ENCODE results near the gene UBL7. TPM values are rescaled to one million over a fixed set of nuclear protein-coding genes. Genes with fewer than 3 reads are reported as not detected.
A peak's percentile ranks its signal among the peaks of the same experiment; 100 is the strongest.

UBL7 gene
- total and polyA plus RNA-seq, 10 of the 15 experiments (the other 5 are each of a cell fraction or from before 2014, with no cell fraction given) = 25.9 to 145 (median 90.1) TPM

DNA sequence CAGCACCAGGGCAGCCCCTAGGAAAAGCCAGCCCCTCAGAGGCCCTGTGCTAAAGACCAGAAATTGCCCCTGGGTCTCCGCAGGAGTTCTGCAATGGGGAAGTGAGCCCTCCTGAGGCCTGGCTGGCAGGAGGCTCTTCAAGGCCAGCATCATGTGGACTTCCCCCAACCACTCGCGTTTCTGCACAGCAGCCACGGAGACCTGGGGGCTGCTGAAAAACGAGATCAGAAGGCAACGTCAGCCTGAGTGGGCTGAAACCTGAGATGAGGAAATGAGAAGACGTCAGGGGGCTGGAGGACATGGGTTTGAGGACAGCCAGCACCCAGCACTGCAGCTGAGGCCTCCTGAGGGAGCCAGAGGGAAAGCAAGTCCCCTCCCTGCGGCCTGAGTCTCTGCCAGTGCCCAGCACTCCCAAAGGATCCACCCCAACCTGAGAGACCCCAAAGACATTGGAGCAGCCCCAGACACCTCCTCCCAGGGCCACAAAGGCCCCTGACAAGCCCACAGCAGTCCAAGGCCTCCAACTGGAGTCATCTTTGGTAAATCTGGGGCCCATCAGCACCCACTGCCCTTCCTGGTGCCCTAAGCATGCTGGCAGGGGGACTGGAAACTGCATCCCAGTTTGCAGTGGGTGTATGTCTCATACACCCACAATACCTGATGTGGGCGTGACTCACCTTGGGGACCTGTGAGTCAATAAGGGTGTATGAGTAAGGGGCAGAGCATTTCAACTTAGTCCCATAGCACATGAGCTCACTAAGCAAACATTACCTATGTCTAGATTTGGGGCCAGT lies 64.3 kb downstream of the UBL7 start (continued):
- TF ChIP-seq ATF7 (IDR thresholded peaks at IDR 0.05; ENCODE audit: low read depth) (peak; percentile 96), CBX5 (IDR thresholded peaks at IDR 0.05; ENCODE audit: low read depth) (no peak), MTA2 (IDR thresholded peaks at IDR 0.05; ENCODE audit: low read depth) (peak; percentile 95), ZNF622 (IDR thresholded peaks at IDR 0.05) (no peak), BRCA1 (IDR thresholded peaks at IDR 0.05; ENCODE audit: low read depth, low read length) (no peak), RELA (IDR thresholded peaks at IDR 0.05; ENCODE audit: borderline replicate concordance, partially characterized antibody) (peak; percentile 98), KAT2A (conservative IDR thresholded peaks at IDR 0.05; ENCODE audit: control insufficient read depth, low read depth, low read length) (no peak), HCFC1 (IDR thresholded peaks at IDR 0.05; ENCODE audit: low read length) (peak; percentile 41; the same call in 1 of the 2 replicates)
- TF ChIP-seq, protein P1, sequence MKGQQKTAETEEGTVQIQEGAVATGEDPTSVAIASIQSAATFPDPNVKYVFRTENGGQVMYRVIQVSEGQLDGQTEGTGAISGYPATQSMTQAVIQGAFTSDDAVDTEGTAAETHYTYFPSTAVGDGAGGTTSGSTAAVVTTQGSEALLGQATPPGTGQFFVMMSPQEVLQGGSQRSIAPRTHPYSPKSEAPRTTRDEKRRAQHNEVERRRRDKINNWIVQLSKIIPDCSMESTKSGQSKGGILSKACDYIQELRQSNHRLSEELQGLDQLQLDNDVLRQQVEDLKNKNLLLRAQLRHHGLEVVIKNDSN (IDR thresholded peaks at IDR 0.05; ENCODE audit: borderline replicate concordance, extremely low read length, insufficient read depth, low read depth, low read length) = no peak
- TF ChIP-seq, protein P2, sequence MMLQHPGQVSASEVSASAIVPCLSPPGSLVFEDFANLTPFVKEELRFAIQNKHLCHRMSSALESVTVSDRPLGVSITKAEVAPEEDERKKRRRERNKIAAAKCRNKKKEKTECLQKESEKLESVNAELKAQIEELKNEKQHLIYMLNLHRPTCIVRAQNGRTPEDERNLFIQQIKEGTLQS (IDR thresholded peaks at IDR 0.05; ENCODE audit: borderline replicate concordance, extremely low read depth, low read depth, low read length) = no peak
- TF ChIP-seq, protein P3, sequence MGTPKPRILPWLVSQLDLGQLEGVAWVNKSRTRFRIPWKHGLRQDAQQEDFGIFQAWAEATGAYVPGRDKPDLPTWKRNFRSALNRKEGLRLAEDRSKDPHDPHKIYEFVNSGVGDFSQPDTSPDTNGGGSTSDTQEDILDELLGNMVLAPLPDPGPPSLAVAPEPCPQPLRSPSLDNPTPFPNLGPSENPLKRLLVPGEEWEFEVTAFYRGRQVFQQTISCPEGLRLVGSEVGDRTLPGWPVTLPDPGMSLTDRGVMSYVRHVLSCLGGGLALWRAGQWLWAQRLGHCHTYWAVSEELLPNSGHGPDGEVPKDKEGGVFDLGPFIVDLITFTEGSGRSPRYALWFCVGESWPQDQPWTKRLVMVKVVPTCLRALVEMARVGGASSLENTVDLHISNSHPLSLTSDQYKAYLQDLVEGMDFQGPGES (IDR thresholded peaks at IDR 0.05) = peak; percentile 41; the same call in 1 of the 2 replicates

All from GM12878 (cell line).